Neutrophil (primary cell): ENCODE measurements around the gene USP46.

ENCODE experiments used
- H3K27ac ChIP-seq: fragments of 200-600 bp; sonication (generic); 2 replicates; pipeline ENCODE4 v1.5.1; 2016; ENCODE audit warnings: mild to moderate bottlenecking, moderate library complexity
- H3K27me3 ChIP-seq: fragments of 200-600 bp; sonication (generic); 2 replicates; pipeline ENCODE4 v1.6.0; 2016; ENCODE audit warnings: mild to moderate bottlenecking
- H3K36me3 ChIP-seq: fragments of 200-600 bp; sonication (generic); 2 replicates; pipeline ENCODE4 v1.5.1; 2017
- H3K4me1 ChIP-seq, 2 experiments: fragments of 200-600 bp in 1 of 2; sonication (generic) in 1 of 2; 1 replicate in 1 of 2; 2 replicates in 1 of 2; pipeline versions ENCODE4 v1.5.1 to v1.6.1; 2013 to 2016; ENCODE audit warnings: low read depth in 1 of 2, low read length in 1 of 2, mild to moderate bottlenecking in 1 of 2, moderate library complexity in 1 of 2; ENCODE audit not compliant: control insufficient read depth in 1 of 2, insufficient read depth in 1 of 2
- H3K4me3 ChIP-seq, 2 experiments: fragments of 200-600 bp in 1 of 2; sonication (generic) in 1 of 2; 1 replicate in 1 of 2; 2 replicates in 1 of 2; pipeline ENCODE4 v1.5.1; 2013 to 2016; ENCODE audit warnings: low read depth in 1 of 2, low read length in 1 of 2, mild to moderate bottlenecking in 1 of 2, moderate library complexity in 1 of 2
- H3K9me3 ChIP-seq: fragments of 200-600 bp; sonication (generic); 2 replicates; pipeline ENCODE4 v1.5.1; 2016
- CTCF ChIP-seq: fragments of 200-600 bp; sonication (generic); IDR thresholded peaks from 2 replicates; pipeline ENCODE4 v1.5.1; 2016; ENCODE audit warnings: antibody characterized with exemption

USP46 gene

GRCh38 chr4:52621567-52621966 is 37.5 kb downstream of the USP46 start:
- no peak overlapping the region for H3K27ac ChIP-seq
- no peak for TF ChIP-seq CTCF

GRCh38 chr4:52619591-52619931 is 39.5 kb downstream of the USP46 start:
- H3K27ac ChIP-seq: no peak overlapping the region
- H3K4me1 ChIP-seq: no peaks in the 10 kb centered on the region
- H3K4me3 ChIP-seq: no peak overlapping the region
- no peaks in the 10 kb centered on the region for H3K9me3 ChIP-seq
- no peaks in the 10 kb centered on the region for H3K36me3 ChIP-seq
- TF ChIP-seq CTCF: no peak
- no peaks in the 10 kb centered on the region for H3K27me3 ChIP-seq

More at GRCh38 chr4:52621567-52621966, 37.5 kb downstream of the USP46 start:
- Histone ChIP-seq H3K4me3 (no peak overlapping the region), H3K4me1 (no peaks in the 10 kb centered on the region), H3K36me3 (no peaks in the 10 kb centered on the region), H3K27me3 (no peaks in the 10 kb centered on the region), H3K9me3 (no peaks in the 10 kb centered on the region)

GRCh38 chr4:52618795-52619590 is 40.1 kb downstream of the USP46 start:
- Histone ChIP-seq H3K4me1 (no peaks in the 10 kb centered on the region), H3K4me3 (no peak overlapping the region)
- TF ChIP-seq CTCF: no peak

GRCh38 chr4:52617336-52618020 is 41.6 kb downstream of the USP46 start:
- no peaks in the 10 kb centered on the region for H3K4me1 ChIP-seq
- H3K9me3 ChIP-seq: no peaks in the 10 kb centered on the region
- H3K27me3 ChIP-seq: no peaks in the 10 kb centered on the region

More at GRCh38 chr4:52618795-52619590, 40.1 kb downstream of the USP46 start:
- Histone ChIP-seq H3K36me3 (no peaks in the 10 kb centered on the region), H3K27me3 (no peaks in the 10 kb centered on the region), H3K27ac (no peak overlapping the region), H3K9me3 (no peaks in the 10 kb centered on the region)

GRCh38 chr4:52614241-52614640 is 44.9 kb downstream of the USP46 start:
- H3K4me3 ChIP-seq: no peak overlapping the region
- H3K9me3 ChIP-seq: no peaks in the 10 kb centered on the region
- H3K36me3 ChIP-seq: no peaks in the 10 kb centered on the region
- no peaks in the 10 kb centered on the region for H3K4me1 ChIP-seq
- TF ChIP-seq CTCF: no peak
- H3K27me3 ChIP-seq: no peaks in the 10 kb centered on the region
- H3K27ac ChIP-seq: no peak overlapping the region

More at GRCh38 chr4:52617336-52618020, 41.6 kb downstream of the USP46 start:
- Histone ChIP-seq H3K4me3 (no peak overlapping the region), H3K27ac (no peak overlapping the region), H3K36me3 (no peaks in the 10 kb centered on the region)
- TF ChIP-seq CTCF: no peak
